Measurements from ENCODE around the gene PLD1. TPM values are rescaled to one million over a fixed set of nuclear protein-coding genes. Genes with fewer than 3 reads are reported as not detected.

Gene PLD1
- total RNA-seq, 1 experiment from 2014 or later = 32.5 TPM

GRCh38 chr3:171700157-171700556, 110.1 kb downstream of the PLD1 start:
- no peak overlapping the region for H3K4me3 ChIP-seq
- H4K20me1 ChIP-seq (ENCODE audit: insufficient read depth) = no peaks in the 10 kb centered on the region
- no peak overlapping the region for H2AFZ ChIP-seq
- no peaks in the 10 kb centered on the region for H3K4me1 ChIP-seq (replicated peaks; ENCODE audit: insufficient read depth)
- no peaks in the 10 kb centered on the region for H3K36me3 ChIP-seq (ENCODE audit: low read depth)
- H3F3A ChIP-seq (ENCODE audit: insufficient read depth, low read depth) = no peaks in the 10 kb centered on the region
- no peak overlapping the region for H3K27ac ChIP-seq
- TF ChIP-seq CTCF (conservative IDR thresholded peaks at IDR 0.05) (no peak), EZH2 (IDR thresholded peaks at IDR 0.05; ENCODE audit: low read depth) (no peak)
- no peaks in the 10 kb centered on the region for H3K27me3 ChIP-seq (ENCODE audit: insufficient read depth, low read depth)
- ChIA-PET CTCF (interaction anchor here (0.6 kb wide), 1 partner anchor 32 kb away, joined by 3 read pairs; no protein-coding TSS in a partner anchor), POLR2A (ENCODE audit: unreplicated experiment) (no interaction called here)
- no peak overlapping the region for H3K4me2 ChIP-seq
- no peaks in the 10 kb centered on the region for H3K79me2 ChIP-seq (ENCODE audit: low read depth)
- no TSS peak for BruUV-seq (replicated peaks)
- DNase-seq = no peak
- intact Hi-C loops (cut with micrococcal nuclease; ENCODE audit: unreplicated experiment) = loop anchor here (5.0 kb wide), 1 partner anchor 72 kb away; no protein-coding TSS in a partner anchor
- no peaks in the 10 kb centered on the region for H3K9me2 ChIP-seq (ENCODE audit: insufficient read depth)
- H3K9me3 ChIP-seq (ENCODE audit: insufficient read depth, low read depth) = 0 out of 2 replicates have a peak, but pooled peaks cover 6% of the 10 kb centered on the region

- TF ChIP-seq CTCF (conservative IDR thresholded peaks at IDR 0.05) = no peak
- no peak for TF ChIP-seq EZH2 (IDR thresholded peaks at IDR 0.05; ENCODE audit: low read depth)
- BruUV-seq (replicated peaks) = no TSS peak
- Histone ChIP-seq H3K4me2 (no peak overlapping the region), H3K79me2 (ENCODE audit: low read depth) (no peaks in the 10 kb centered on the region), H3K27me3 (ENCODE audit: insufficient read depth, low read depth) (no peaks in the 10 kb centered on the region), H3K36me3 (ENCODE audit: low read depth) (no peaks in the 10 kb centered on the region), H3K4me3 (no peak overlapping the region), H2AFZ (no peak overlapping the region), H3K9me3 (ENCODE audit: insufficient read depth, low read depth) (0 out of 2 replicates have a peak, but pooled peaks cover 6% of the 10 kb centered on the region), H3K27ac (no peak overlapping the region), H3F3A (ENCODE audit: insufficient read depth, low read depth) (no peaks in the 10 kb centered on the region), H3K4me1 (replicated peaks; ENCODE audit: insufficient read depth) (no peaks in the 10 kb centered on the region), H4K20me1 (ENCODE audit: insufficient read depth) (no peaks in the 10 kb centered on the region), H3K9me2 (ENCODE audit: insufficient read depth) (no peaks in the 10 kb centered on the region)
- POLR2A ChIA-PET (ENCODE audit: unreplicated experiment) = no interaction called here
- CTCF ChIA-PET = no interaction called here
- intact Hi-C loops (cut with micrococcal nuclease; ENCODE audit: unreplicated experiment) = no loop called here
- no peak for DNase-seq
Measured at GRCh38 chr3:171699601-171700000, 110.7 kb downstream of the PLD1 start.

- DNase-seq = no peak
- Histone ChIP-seq H3K27me3 (ENCODE audit: insufficient read depth, low read depth) (no peaks in the 10 kb centered on the region), H3K9me3 (ENCODE audit: insufficient read depth, low read depth) (no peaks in the 10 kb centered on the region), H3F3A (ENCODE audit: insufficient read depth, low read depth) (no peaks in the 10 kb centered on the region), H3K79me2 (ENCODE audit: low read depth) (no peaks in the 10 kb centered on the region), H3K4me1 (replicated peaks; ENCODE audit: insufficient read depth) (no peaks in the 10 kb centered on the region), H2AFZ (no peak overlapping the region), H3K27ac (no peak overlapping the region), H3K4me2 (no peak overlapping the region), H3K9me2 (ENCODE audit: insufficient read depth) (no peaks in the 10 kb centered on the region), H3K36me3 (ENCODE audit: low read depth) (no peaks in the 10 kb centered on the region), H4K20me1 (ENCODE audit: insufficient read depth) (no peaks in the 10 kb centered on the region), H3K4me3 (no peak overlapping the region)
- ChIA-PET CTCF (interaction anchor here (0.6 to 1.0 kb wide), 4 partner anchors 133 to 735 kb away, joined by 4 to 7 read pairs (median 4); no protein-coding TSS in a partner anchor), POLR2A (ENCODE audit: unreplicated experiment) (no interaction called here)
- BruUV-seq (replicated peaks) = no TSS peak
- TF ChIP-seq EZH2 (IDR thresholded peaks at IDR 0.05; ENCODE audit: low read depth) (no peak), CTCF (conservative IDR thresholded peaks at IDR 0.05) (no peak)
- intact Hi-C loops (cut with micrococcal nuclease; ENCODE audit: unreplicated experiment) = no loop called here
Measured at GRCh38 chr3:171696805-171697204, 113.5 kb downstream of the PLD1 start.

All from PC-9 (cell line).